ENCODE data around the gene ARAP2.

Gene ARAP2

DNA sequence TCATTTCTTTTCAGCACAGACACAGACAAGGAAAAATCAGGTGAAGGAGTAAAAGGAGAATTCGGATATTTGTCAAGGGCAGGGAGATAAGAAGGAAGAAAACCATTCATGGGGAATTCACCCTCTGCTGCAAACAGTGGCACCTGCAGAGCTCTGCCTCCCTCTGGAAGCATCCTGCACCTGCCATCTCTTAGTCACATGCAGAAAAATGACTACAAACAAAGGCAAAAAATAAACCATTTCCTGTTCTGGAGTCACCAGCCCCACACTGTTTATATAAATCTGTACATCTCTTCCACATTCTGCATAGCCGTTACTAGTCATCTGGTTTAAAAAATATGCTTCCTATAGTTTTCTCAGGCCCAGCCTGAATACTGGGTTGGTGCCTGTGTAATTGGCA, 205.3 kb downstream of the ARAP2 start:
- Mint-ChIP-seq H3K4me3 (no peak overlapping the region), H3K4me1 (no peaks in the 10 kb centered on the region), H3K9me3 (no peaks in the 10 kb centered on the region), H3K27me3 (ENCODE audit: low read depth, poor library complexity) (no peaks in the 10 kb centered on the region), H3K27ac (no peak overlapping the region), H3K36me3 (ENCODE audit: low read depth) (no peaks in the 10 kb centered on the region)
- TF ChIP-seq, protein P1, sequence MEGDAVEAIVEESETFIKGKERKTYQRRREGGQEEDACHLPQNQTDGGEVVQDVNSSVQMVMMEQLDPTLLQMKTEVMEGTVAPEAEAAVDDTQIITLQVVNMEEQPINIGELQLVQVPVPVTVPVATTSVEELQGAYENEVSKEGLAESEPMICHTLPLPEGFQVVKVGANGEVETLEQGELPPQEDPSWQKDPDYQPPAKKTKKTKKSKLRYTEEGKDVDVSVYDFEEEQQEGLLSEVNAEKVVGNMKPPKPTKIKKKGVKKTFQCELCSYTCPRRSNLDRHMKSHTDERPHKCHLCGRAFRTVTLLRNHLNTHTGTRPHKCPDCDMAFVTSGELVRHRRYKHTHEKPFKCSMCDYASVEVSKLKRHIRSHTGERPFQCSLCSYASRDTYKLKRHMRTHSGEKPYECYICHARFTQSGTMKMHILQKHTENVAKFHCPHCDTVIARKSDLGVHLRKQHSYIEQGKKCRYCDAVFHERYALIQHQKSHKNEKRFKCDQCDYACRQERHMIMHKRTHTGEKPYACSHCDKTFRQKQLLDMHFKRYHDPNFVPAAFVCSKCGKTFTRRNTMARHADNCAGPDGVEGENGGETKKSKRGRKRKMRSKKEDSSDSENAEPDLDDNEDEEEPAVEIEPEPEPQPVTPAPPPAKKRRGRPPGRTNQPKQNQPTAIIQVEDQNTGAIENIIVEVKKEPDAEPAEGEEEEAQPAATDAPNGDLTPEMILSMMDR (IDR thresholded peaks at IDR 0.05) = no peak
- no peak for DNase-seq

DNA sequence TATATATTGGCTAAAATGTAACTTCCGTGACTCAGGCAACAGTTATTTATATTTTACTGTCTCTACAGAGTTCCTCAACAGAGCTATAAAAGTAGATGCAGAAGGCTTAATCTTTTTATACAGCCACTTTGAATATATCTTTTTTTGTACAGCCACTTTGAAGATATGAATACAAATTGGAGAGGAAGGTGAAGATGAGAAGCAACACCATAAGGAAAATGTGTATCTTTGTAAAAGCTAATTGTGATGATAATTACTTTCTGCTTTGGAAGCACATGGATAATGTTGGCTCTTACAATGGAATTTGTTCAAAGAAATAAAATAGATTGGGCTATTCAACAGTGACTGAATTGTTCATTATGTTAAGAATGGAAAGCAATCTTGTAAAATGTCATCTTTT, 205.8 kb downstream of the ARAP2 start:
- no peaks in the 10 kb centered on the region for H3K36me3 Mint-ChIP-seq (ENCODE audit: low read depth)
- TF ChIP-seq, protein P1 (IDR thresholded peaks at IDR 0.05) = no peak
- no peaks in the 10 kb centered on the region for H3K27me3 Mint-ChIP-seq (ENCODE audit: low read depth, poor library complexity)
- DNase-seq = no peak
- H3K4me1 Mint-ChIP-seq = no peaks in the 10 kb centered on the region
- no peaks in the 10 kb centered on the region for H3K9me3 Mint-ChIP-seq
- H3K4me3 Mint-ChIP-seq = no peak overlapping the region
- no peak overlapping the region for H3K27ac Mint-ChIP-seq

DNA sequence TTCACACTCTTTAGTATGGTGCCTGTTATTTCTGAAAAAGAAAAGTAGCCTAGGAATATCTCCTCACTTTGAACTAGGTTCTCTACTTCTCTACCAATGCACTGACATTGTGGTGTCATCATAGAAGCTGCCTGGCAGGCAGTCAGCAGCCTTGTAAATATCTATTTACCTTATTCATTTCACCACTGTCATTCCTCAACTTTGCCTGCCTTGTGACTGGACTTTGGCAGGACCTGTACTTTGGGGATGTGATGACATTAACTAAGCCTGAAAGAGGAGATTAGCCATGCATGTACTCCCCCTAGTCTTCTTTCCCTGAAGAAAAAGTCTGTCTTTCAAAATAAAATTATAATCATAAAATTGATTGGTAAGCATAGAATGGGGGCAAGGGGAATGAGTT, 207.2 kb downstream of the ARAP2 start:
- Mint-ChIP-seq H3K9me3 (no peaks in the 10 kb centered on the region), H3K27me3 (ENCODE audit: low read depth, poor library complexity) (no peaks in the 10 kb centered on the region), H3K4me1 (no peaks in the 10 kb centered on the region), H3K4me3 (no peak overlapping the region), H3K27ac (no peak overlapping the region), H3K36me3 (ENCODE audit: low read depth) (no peaks in the 10 kb centered on the region)
- TF ChIP-seq, protein P1 (IDR thresholded peaks at IDR 0.05) = no peak
- no peak for DNase-seq

DNA sequence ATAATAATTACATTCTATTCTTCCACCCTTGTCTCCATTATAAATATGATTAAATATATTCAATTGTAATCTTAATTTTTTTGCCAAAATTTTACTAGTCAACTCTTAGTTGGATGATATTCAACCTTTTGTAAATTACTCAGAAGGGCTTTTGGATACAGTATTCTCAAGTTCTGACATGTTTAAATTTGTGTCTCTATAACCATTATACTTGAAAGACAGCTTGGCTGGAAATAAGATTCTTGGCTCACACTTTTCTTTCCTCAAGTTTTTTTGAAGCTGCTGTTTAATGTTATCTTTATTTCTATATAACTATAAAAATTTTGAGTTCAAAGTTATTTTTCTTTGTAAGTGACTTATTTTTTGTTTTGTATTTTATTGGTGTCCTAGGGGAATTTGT, 214.4 kb downstream of the ARAP2 start:
- H3K4me3 Mint-ChIP-seq = no peak overlapping the region
- H3K4me1 Mint-ChIP-seq = peaks cover 16% of the 10 kb centered on the region
- TF ChIP-seq, protein P1 (IDR thresholded peaks at IDR 0.05) = no peak
- DNase-seq = no peak
- no peak overlapping the region for H3K27ac Mint-ChIP-seq
- no peaks in the 10 kb centered on the region for H3K9me3 Mint-ChIP-seq
- H3K27me3 Mint-ChIP-seq (ENCODE audit: low read depth, poor library complexity) = no peaks in the 10 kb centered on the region
- H3K36me3 Mint-ChIP-seq (ENCODE audit: low read depth) = no peaks in the 10 kb centered on the region

DNA sequence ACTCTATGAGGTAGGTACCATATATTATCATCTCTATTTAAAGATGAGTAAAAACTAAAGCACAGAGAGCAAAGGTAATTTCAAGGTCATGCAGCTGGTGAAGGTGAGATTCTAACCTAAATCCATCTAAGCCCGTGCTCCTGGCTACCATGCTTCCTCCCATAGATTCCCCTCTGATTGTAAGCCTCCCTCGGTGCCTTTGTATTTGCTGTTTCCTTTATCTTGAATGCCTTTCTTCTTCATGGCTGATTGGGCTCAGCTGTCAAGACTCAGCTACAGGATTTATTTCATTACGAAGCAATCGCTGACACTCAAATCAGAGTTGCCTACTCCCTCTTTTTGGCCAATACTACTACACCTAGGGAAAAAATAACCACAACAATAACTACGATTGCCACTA, 217.1 kb downstream of the ARAP2 start:
- no peak overlapping the region for H3K27ac Mint-ChIP-seq

DNA sequence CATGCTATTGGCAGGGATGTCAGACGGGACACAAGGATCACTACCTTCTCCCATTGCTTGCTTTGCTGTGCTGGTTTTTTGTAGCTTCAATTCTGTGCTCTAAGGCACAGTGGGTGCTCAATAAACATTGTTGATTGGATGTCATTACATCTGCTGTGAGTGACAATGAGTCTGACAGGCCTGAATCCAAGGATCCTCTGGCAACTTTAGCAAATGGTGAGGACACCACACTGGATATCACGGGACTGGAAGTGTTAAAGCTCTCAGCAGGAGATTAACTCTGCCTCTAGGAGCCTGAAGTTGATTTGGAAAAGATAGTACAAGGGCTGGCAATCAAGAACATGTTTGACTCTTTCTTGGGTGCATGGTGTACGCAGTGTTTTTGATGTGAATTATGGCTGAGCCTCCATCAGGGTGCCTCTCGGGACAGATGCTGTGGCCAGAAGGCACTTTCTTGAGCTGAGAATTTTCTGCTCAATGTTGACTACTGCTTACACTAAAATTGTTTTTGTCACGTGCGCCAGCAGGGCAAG, 217.9 kb downstream of the ARAP2 start:
- Mint-ChIP-seq H3K27ac (no peak overlapping the region), H3K36me3 (ENCODE audit: low read depth) (no peaks in the 10 kb centered on the region), H3K4me1 (peaks cover 16% of the 10 kb centered on the region), H3K27me3 (ENCODE audit: low read depth, poor library complexity) (no peaks in the 10 kb centered on the region), H3K4me3 (no peak overlapping the region), H3K9me3 (no peaks in the 10 kb centered on the region)
- no peak for DNase-seq
- TF ChIP-seq, protein P1 (IDR thresholded peaks at IDR 0.05) = no peak

More for the DNA sequence above, 217.1 kb downstream of the ARAP2 start:
- Mint-ChIP-seq H3K4me1 (peaks cover 16% of the 10 kb centered on the region), H3K4me3 (no peak overlapping the region), H3K36me3 (ENCODE audit: low read depth) (no peaks in the 10 kb centered on the region), H3K9me3 (no peaks in the 10 kb centered on the region), H3K27me3 (ENCODE audit: low read depth, poor library complexity) (no peaks in the 10 kb centered on the region)
- DNase-seq = no peak
- TF ChIP-seq, protein P1 (IDR thresholded peaks at IDR 0.05) = no peak
